ENCODE results near the gene SLC5A10.

The SLC5A10 gene

DNA sequence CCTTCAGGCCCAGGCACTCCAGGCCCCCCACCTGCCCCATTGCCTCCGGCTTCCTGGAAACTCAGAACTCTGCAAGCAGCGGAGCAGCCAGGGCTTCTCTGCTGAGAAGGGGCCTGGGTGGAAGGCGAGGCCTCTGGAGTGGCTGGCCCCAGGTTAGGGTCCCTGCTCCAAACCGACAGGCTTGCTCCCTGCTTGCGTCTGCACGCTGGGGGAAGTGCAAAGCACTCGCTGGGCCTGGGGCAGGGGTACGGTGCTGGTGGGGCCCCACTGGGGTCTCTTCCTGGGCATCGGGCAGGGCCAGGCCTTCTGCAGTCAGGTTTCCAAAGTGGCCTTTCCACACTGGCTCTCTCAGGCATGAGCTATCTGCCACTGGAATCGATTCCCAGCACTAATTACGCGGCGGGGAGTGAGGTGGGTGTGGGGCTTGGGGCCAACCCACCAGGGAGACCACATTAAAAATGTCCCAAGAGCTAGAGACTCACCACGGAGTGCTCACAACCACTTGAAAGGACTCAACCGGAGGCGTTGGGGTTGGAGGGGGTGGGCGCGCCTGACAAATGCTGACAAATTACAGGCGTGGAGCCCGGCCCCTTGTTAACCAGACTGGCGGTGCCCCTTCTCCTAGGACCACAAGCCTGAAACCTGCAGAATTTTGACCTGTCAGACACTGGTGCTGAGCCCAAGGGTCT is 34.7 kb downstream of the SLC5A10 start:
- DNase-seq (ENCODE audit: low read depth), result no peak

DNA sequence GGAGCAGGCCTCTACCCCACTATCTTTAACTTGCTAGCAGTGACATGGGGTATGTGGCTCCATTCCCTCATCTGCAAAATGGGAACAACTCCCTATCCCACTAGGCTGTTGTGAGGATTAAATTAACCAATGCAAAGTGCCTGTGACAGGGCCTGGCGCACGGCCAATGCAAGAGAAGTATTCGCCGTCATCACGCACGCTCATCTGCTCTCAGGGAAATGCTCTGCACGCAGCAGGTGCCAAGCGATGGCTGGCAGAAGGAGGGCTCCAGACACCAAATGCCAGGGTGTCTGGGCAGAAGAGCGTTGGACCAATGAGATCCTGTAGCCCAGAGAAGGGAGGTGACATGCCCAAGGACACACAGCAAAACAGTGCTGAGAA is 35.3 kb downstream of the SLC5A10 start:
- no peak for DNase-seq (ENCODE audit: low read depth)

DNA sequence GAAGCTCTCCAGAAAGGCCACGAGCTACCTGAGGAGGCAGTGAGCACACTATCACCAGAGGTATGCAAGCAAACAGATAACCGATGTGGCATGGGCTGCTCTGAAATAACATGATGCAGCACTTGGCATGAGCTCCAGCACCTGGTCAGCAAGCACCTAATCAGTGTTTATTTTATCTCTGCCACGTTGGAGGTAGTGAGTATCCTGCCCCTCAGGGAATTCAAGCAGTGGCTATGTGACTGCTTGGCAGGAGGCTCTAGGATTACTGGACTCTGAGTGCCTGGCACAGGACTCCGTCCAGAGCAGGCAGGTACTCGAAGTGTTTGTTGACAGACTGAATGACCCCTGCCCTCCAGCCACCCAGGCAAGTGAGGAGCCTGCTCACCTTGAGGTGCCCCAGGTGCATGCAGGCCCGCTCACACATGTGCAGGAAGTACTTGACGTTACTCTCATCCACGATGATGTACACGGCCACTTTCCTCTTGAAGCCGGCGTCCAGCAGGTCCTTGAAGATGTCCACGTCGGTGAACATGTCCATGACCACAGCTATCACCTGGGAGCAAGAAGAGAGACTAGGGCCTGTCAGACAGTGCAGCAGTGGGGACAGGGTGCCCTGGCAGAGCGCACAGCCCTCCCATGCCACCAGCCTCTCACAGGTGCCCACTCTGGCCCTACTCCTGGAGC is 36.0 kb downstream of the SLC5A10 start:
- no peak for DNase-seq (ENCODE audit: low read depth)

DNA sequence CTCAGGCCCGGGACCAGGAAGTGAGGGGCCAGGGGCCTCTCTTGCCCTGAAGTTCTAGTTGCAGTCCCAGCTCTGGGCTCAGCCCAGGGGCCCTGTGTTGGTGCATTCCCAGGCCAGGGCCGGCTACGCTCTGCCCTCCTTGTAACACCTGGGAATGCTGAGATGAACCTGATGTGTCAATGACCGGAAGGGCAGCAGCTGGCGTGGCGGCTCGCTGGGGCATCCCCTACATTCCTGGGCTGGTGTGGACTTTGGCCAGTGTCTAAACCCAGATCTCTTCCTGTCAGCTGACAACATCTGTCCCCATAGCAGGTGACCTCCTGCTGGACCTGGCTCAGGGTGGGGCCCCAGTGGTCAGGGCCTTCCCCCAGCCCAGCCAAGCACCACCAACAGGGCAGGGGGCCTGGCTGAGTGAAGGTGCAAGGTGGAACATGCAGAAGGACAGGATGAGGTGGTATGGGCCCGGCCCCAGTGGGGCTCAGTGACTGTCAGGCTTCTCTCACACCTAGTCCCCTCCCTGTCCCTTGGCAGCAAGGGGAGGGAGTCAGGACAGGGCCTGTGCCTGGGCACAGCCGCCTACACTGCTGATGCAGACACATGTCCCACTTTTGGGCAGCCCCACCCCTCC is 36.7 kb downstream of the SLC5A10 start:
- no peak for DNase-seq (ENCODE audit: low read depth)

DNA sequence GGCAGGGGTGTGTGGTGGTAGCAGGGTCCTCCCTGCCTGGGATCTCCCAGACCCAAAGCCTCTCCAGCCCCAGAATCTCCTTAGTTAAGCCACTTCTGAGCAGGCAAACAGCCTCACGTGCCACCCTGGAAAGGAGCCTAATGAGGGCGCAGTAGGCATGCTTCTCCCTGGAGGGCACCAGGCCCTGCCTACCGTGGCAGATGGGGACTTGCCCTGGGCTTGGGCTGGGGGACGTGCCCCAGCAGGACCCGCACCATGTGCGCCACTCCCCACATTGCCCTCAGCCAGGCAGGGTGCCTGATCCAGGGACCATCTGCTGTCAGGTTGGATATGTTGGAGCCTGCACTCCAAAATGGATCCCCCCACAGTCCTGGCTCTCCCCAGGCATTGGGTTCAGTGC is 38.4 kb downstream of the SLC5A10 start:
- DNase-seq (ENCODE audit: low read depth), result no peak

DNA sequence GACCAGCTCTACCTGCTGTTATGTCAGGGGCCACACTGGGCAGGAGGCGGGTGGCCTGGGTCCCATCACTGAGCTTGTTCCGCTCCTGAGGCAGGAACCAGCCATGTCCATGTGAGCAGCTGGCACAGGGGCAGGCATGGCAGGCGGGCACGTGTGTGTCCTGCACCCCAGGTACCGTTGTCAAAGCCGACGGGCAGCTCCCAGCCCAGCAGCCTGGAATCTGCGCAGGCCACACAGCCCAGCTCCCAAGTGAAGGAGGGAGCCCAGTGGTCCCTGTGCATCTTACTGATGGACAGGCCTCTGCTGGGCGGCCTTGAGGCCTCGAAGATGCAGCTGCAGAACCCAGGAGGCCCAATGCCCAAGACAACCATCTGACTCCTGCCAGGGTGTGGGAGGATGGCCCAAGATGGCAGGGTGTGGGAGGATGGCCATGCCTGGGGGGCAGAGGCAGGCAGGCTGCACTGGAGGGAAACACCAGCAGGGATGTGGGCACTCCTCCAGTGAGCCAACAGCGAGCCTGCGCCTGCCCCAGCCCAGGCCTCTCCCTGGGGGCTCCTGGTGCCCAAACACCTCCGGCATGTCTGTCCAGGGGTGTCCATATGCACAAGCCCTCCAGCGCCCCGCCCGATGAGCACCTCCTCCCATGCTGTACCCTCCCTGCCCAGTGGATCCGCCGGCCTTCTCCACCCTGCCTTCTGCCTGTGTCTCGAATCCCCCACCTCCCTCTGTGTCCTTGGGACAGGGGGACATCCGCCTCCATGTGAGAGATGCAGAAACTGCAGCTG is 39.8 kb downstream of the SLC5A10 start:
- DNase-seq (ENCODE audit: low read depth), result no peak

DNA sequence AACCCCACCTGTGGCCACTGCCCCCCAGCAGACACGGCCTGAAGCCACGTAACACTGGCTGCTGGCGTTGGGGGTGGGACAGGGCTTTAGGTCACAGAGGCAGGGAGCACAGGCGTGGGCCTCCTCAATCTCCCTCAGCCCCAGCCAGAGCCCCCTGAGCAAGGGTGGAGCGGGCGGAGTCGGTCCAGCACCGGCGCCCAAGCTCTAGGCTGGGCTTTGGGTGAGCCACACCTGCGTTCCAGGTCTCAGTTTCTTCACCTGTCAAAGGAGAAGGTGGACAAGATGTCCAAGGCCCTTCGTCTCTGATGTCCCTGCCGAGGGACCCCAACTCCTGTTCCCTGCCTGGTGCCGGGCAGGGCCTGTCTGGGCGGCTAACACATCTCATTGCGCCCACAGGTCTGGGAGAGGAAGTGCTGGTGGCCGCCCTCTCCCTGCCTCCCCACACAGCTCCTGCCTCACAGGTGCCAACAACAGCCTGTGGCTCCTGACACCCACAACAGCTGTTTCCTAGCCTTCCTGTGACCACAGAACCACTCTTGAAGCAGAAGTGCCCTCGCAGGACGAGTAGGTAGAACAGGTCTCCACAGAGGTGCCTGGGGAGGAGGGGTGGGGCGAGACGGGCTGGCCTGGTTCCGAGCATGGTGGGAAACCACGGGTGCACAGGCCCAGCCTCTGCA is 40.6 kb downstream of the SLC5A10 start:
- DNase-seq (ENCODE audit: low read depth), result no peak

DNA sequence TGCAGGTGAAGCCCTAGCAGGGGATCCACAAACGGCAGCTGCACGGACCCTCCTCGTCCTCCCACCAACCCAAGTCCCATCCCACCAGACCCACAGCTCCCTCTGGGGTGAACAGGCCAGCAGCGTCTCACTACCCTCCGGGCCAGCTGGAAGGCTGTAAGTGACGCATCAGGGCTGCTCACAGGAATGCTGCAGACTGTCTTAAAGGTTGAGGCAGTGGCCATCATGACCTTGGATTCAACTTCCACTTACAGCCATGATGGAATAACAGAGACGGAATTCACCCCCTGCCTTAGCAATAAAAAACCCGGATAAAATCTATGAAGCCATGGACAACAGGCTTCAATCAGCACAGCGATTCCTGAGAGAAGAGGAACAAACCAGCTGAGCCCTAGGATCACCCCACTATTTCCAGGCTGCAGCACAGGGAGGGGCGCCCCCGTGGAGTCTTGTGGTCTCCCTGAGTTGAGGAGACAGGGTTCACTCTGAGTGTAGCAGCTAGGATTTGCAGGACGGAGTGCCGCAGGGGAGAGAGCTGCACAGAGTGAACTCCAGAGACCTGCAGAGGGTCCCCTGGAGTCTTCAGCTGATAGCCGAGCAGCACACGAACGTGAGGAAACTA is 42.1 kb downstream of the SLC5A10 start:
- no peak for DNase-seq (ENCODE audit: low read depth)

DNA sequence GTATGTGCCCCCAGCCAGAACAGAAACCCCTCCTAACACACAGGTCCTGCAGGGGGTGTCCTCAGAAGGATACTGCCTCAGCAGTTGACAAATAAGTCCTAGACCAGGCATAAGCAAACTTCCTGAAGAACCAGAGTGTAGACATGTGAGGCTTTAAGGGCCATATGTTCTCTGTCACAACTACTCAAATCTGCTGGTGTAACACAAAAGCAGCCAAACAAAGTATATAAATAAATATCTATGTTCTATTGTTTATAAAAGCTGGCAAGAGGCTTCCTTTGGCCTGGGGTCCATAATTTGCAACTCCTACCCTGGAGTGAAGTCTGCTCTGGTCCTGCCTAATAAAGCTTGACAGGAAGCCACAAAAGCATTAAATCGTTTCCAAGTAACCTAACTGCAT is 42.7 kb downstream of the SLC5A10 start:
- no peak for DNase-seq (ENCODE audit: low read depth)

DNA sequence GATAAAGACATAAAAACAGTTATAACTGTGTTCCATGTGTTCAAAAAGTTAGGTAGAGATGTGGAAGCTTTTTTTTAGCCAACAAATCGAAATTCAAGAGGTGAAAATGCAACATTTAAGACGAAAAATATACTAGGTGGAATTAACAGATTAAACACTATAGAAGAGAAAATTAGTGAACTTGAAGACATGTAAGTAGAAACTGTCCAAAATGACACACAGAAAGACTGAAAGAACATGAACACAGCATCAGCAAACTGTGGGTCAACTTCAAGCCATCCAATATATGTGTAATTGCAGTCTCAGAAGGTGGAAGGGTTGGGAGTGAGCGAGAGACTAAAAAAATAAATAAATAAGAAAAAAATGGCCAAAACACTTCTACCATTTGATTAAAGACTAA is 43.3 kb downstream of the SLC5A10 start:
- DNase-seq (ENCODE audit: low read depth), result no peak

DNA sequence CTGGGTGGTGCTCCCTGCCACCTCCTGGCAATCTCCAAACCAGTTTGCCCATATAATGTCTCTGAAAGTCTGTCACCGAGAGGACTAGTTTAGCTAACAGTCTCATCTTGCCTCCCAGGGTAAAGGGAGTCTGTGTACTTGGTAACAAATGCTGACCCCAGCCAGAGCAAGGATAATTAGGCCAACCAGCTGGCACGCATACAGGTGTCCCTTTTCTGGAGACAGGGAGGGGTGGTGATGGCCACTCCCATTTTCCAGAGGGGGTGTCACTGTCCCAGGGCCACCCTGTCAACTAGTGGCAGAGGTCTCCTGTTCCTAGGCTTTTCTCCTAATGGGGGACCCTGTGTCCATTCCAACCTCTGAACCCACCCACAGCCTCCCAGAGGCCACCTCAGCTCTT is 44.5 kb downstream of the SLC5A10 start:
- DNase-seq (ENCODE audit: low read depth), result no peak

DNA sequence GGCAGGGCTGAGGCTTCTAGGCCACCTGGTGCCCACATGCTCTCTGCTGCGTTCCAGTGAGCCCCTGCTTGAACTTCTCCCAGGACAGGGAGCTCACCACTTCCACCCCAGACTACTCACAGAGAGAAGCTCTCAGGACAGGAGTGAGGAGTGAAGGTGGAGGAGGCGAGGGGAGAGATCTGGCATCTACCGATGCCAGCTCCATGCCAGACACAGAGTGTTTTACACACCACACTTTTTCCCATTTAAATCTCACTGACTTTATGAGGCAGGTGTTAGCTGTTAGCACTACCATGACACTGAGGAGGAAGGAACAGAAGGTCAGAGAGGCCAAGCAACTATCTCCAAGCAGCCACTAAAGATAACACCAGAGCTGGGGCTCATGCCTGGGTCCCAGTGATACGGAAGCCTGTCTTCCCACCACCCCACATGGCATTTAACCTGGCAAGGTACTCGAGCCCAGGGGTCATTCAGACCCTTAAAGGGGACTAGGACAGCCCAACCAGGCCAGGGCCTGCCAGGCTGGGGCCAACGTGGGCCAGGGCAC is 45.8 kb downstream of the SLC5A10 start:
- DNase-seq (ENCODE audit: low read depth), result no peak

DNA sequence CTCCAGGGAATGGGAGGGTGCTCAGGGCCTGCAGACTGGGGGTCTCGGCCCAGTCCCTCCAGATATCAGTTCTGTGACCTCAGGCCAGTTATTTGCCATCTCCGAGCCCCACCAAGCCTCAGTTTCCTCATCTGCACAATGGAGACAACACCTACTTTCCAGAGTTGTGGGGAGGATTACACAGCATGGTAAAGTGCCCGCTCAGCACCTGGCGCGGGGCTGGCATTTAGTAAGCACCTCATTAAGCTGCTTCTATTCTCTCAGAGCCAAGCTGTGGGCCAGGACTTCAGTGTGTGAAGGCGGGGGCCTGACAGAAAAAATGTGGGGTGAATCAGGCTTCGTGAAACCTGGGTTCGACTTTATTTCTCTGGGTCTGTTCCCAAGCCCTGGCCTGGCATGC is 47.4 kb downstream of the SLC5A10 start:
- no peak for DNase-seq (ENCODE audit: low read depth)

DNA sequence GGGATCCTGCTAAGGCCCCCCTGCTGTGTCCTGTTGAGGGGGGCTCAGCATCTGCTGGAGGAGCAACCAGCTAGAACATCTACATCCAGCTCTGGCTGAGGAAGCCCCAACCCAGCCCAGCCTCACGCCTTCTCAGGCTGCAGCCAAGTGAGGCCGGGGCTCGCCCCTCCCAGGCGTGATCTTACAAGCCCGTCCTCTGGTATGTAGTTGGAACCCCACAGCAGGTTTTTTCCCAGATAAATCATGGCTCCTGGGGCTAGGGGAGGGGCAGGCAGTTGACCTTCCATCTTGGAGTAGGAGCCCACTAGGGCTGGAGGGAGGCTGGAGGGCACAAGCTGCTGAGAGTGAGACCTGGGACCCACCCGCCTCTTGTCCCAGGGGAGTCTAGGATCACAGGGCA is 47.9 kb downstream of the SLC5A10 start:
- no peak for DNase-seq (ENCODE audit: low read depth)

DNA sequence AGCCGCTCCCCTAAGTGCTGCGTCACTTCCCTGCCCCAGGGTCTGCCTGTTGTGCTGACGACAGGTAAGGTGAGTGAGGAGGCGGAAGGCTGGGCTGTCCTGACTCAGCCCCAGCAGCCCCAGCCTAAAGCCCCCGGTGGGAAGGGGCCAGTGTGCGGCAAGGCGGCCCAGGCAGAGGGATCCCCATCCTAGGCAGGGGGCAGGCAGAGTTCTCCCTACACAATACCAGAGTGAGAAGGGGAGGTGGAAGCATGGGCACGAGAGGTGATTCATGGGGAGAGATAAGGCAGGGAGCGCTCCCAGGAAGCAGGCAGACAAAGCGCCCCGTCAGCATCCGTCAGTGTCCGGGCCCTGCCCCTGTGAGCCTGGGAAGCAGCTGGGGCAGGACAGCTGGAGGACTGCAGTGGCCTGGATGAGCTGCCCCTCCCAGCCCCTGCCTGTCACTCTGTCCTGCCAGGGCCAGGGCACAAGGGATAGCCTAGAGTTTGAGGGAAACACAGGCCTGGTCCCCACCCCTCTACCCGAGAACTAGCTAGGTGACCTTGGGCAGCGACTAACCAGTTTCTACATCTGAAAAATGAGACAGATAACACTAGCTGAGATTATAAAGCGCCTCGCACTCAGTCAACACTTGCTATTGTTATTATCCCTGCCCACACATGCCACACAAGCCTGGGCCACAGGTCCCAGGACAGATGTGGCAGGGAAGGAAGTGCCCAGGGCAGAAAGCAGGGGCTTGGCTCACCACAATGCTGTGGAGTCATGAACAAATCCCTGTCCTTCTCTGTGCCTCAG is 48.8 kb downstream of the SLC5A10 start:
- DNase-seq (ENCODE audit: low read depth), result no peak

DNA sequence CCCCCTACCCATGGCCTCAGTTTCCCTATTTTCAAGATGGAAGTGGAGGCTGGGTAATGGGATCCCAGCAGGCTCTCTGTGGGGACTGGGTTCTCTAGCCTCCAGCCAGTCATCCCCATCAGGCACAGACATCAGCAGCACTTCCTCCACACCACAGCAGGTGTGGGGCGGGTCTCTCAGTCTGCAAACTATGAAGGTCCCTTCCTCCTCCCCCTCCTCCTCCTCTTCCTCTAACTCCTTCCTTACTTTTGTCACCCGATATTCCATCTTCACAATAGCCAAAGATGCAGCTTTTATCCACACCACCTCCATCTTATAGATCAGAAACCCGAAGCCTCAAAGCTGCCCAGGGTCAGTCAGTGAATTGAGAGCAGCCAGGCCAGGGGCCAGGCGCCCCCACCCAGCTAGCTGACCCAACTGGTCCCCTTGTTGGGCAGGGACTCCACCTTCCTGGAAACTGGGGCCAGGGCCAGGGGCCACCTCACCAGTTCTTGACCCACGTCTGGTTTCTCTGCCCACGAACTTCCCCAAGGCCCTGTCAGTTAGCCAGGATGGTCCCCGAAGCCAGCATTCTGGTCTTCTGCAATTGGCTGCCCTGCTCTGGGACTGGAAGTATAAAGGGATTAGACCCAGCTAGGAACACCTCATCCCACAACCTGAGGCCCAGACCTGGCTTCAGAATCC is 50.1 kb downstream of the SLC5A10 start:
- DNase-seq (ENCODE audit: low read depth), result no peak

DNA sequence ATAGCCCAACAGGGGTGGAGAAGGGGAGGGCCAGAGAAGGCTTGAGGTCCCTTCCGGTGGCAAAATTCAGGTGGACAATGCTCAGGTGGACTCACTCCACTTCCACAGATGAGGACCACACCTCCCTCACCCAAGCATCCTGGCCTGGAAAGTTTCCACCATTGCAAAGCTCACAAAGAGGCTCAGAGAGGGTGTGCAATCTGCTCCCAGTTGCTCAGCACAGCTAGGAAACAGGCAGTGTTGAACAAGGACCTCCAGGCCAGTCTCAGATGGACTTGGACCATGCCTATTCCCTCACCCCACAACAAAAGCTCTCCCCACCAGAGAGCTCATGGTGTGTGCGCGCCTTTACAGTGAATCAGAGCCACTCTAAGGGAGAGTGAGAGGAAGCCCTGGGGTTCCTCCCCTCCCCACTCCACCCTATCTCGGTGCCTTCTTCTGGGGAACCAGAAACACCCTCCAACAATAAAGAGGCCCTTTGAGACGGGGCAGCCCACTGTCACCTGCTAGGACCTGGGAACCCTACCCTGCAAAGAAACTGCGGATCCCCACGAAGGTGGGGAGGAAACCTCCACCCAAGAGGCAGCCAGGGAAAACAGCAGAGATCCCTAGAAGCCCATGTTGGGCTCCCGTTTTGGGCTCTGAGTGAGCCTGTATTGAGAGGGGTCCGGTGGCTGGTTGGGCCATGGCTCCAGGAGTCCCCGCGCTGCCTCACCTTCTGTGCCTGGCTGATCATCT is 51.0 kb downstream of the SLC5A10 start:
- DNase-seq (ENCODE audit: low read depth), result no peak

DNA sequence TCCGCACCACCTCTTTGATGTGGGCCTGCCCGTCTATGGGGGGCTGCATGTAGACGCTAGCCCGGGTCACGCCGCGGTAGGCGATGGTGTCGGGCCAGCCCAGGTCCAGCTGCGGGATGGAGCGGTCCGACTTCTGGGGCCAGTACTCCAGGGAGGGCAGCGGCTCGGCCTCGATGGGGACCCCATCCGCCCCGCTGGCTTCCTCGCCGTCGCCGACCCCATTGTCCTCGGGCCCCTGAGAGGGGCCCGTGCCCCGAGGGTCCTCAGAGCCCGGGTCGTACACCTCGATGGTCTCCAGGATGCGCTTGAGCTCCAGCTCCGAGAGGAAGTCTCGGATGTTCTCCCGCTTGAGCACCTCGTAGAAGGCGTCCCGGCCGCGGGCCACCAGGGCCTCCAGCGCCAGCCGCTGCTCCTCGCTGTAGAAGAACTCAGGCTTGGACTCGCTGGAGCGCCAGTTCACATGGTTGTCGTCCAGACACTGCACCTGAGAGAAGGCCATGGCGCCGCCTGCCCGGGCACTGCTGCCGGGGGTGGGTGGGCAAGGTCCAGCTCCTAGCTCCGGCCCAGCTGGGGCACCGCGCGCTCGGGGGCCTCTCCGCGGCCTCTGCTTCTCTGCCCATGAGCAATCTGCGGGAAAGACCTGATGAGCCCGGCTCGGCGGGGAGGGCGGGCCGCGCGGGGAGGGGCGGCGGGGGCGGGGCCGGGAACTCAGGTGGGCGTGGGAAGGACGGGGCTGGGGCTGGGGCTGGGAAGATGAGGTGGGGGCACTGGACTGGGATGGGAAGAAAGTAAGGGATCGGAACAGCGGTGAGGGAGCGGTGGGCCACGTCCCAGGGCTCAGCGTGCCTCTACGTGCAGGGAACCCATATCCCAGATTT is 51.8 kb downstream of the SLC5A10 start:
- peak; percentile 35 for DNase-seq (ENCODE audit: low read depth)
